GM19239 (cell line): ENCODE results near the gene MAPK8IP1.
"Not testable (repeated sequence)": the region's sequence is repeated elsewhere in the genome, so short reads cannot be mapped to it uniquely, and the experiment has no call there.

Experiments
- DNase-seq: peaks from one replicate; pipeline ENCODE4 v3.0.0; 2011; ENCODE audit warnings: low spot score; ENCODE audit not compliant: insufficient read length
- FAIRE-seq: peaks from 2 replicates; lab custom pipeline; 2011; peaks lifted over from hg19 to GRCh38; lab: Jason Lieb, UNC

The MAPK8IP1 gene

GRCh38 chr11:45885274-45885920, at the start of gene MAPK8IP1:
Gene MAPK8IP1, plus strand, starts transcription at chr11:45885651. Its CDS starts 170 bp downstream, at chr11:45885821.
- peak; percentile 86 for DNase-seq
- no peak for FAIRE-seq

GRCh38 chr11:45839204-45839603, 46.2 kb upstream of the MAPK8IP1 start:
- no peak for DNase-seq
- no peak for FAIRE-seq

- not testable (repeated sequence) for FAIRE-seq, DNase-seq
These were observed 45.2 kb upstream of the MAPK8IP1 start for GRCh38 chr11:45840251-45840650.

GRCh38 chr11:45843158-45843924, 42.1 kb upstream of the MAPK8IP1 start:
- DNase-seq, result peak; percentile 64
- FAIRE-seq, result peak; percentile 85

- FAIRE-seq, result no peak
- no peak for DNase-seq
These were observed 40.5 kb upstream of the MAPK8IP1 start for GRCh38 chr11:45844822-45845578.

- FAIRE-seq (no peak), DNase-seq (no peak)
These were observed 39.2 kb upstream of the MAPK8IP1 start for GRCh38 chr11:45846174-45846675.

- peak; percentile 92 for DNase-seq
These were observed 38.2 kb upstream of the MAPK8IP1 start, which contains the start of gene CRY2 for GRCh38 chr11:45846974-45847910. Gene CRY2, plus strand, starts transcription at chr11:45847475. Its CDS starts 16 bp downstream, at chr11:45847491.

GRCh38 chr11:45847911-45848316, 37.5 kb upstream of the MAPK8IP1 start:
- FAIRE-seq, result no peak
- DNase-seq, result peak; percentile 28

More at GRCh38 chr11:45846974-45847910, 38.2 kb upstream of the MAPK8IP1 start, which contains the start of gene CRY2:
- FAIRE-seq, result peak; percentile 90

GRCh38 chr11:45848654-45849081, 36.8 kb upstream of the MAPK8IP1 start:
- FAIRE-seq (no peak), DNase-seq (no peak)

GRCh38 chr11:45850446-45850845, 35.0 kb upstream of the MAPK8IP1 start:
- FAIRE-seq, result no peak
- DNase-seq, result no peak

- FAIRE-seq, result no peak
- no peak for DNase-seq
These were observed 34.2 kb upstream of the MAPK8IP1 start for GRCh38 chr11:45851228-45851627.

- no peak for FAIRE-seq
These were observed 33.3 kb upstream of the MAPK8IP1 start for GRCh38 chr11:45852018-45852711.

GRCh38 chr11:45852712-45853101, 32.7 kb upstream of the MAPK8IP1 start:
- peak; percentile 31 for DNase-seq
- FAIRE-seq, result no peak

More at GRCh38 chr11:45852018-45852711, 33.3 kb upstream of the MAPK8IP1 start:
- no peak for DNase-seq

GRCh38 chr11:45853332-45854219, 31.9 kb upstream of the MAPK8IP1 start:
- FAIRE-seq, result no peak

GRCh38 chr11:45855308-45855707, 30.1 kb upstream of the MAPK8IP1 start:
- no peak for DNase-seq
- FAIRE-seq, result no peak

More at GRCh38 chr11:45853332-45854219, 31.9 kb upstream of the MAPK8IP1 start:
- DNase-seq, result no peak

- no peak for DNase-seq
- no peak for FAIRE-seq
These were observed 29.4 kb upstream of the MAPK8IP1 start for GRCh38 chr11:45856044-45856468.

- no peak for DNase-seq
- no peak for FAIRE-seq
These were observed 27.4 kb upstream of the MAPK8IP1 start for GRCh38 chr11:45857961-45858474.
